Raji (cell line): ENCODE results near the gene GAS7.

Experiments
- POLR2A ChIP-seq: IDR thresholded peaks from 2 replicates; pipeline ENCODE4 v1.6.1; 2011; ENCODE audit warnings: low read depth, low read length, control low read depth; ENCODE audit not compliant: insufficient read depth

The GAS7 gene

DNA sequence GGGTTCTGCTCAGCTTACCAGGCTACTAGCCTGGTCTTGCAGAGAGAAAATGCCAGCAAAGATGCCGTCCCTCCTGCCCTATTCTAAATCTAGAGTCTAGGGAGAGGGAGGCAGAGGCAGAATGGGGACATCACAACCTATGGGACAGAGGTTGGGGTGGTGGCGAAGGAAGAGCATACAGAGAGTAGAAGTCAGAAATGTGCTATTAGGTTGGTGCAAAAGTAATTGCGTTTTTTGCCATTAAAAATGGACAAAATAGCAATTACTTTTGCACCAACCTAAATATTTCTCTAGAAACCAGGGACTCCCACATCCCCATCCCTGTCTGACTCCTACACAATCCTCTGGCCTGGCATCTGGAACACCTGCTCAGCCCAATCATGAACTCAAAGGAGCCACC is 127.7 kb downstream of the GAS7 start:
- TF ChIP-seq POLR2A: no peak

DNA sequence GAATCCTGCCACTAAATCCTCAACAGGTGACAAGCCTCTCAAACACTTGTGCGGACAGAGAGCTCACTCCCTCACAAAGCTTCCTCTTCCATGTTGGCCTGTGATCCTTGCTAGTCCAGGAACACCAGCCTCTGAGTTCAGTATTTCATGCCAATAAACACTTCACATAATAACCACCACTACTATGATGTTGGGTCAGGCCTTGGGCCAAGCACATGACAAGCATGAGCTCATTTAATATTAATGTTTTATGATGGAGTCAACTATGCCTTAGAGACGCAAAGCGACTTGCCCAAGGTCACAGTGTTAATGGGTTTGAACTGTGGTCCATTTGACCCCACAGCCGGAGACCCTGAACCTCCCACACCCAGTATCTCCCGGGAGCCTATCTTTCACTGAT is 129.1 kb downstream of the GAS7 start:
- no peak for TF ChIP-seq POLR2A

DNA sequence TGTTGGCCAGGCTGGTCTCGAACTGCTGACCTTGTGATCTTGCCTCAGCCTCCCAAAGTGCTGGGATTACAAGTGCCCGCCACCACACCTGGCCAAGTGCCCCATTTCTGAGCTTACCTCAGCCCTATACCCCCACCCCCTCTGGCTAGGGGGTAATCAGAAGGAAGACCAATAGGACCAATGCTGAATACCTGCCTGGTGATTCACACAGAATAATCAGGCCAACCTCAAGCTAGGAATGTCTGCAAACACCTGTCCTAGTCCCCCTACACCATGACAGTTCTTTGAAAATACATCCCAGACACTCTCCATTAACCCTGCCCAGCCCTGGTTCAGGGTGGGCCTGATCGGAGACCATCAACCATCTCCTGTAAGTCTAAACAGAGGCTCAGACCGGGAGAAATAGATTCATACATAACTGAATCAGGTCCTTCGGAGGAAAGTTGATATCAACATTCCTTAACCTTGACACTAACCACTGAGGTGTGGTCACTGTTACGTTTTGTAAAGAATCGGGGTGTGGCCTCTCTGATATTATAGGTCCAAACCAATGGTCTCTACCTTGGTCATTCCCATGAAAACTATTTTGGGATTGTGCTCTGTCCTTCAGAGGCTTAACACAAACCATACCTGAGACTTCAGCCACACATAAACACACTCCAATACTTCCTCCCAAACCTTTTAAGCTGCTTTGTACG is 130.8 kb downstream of the GAS7 start:
- TF ChIP-seq POLR2A: no peak

DNA sequence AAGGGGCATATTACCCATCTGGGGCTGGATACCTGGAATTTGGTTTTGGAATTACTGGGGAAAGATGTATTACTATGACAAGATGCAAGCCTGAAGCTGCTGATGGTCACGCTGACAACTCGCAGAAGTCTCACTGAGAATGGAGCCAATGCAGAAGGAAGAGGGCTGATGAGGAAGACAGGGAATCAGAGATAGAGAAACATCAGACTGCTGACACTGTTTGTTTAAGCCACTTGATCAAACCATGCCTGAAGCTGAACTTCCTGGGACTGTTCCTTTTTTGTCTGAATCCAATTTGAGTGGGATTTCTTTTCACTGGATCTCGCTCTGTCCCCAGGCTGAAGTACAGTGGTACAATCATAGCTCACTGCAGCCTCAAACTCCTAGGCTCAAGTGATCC is 133.9 kb downstream of the GAS7 start:
- TF ChIP-seq POLR2A: no peak

GRCh38 chr17:10063730-10064241 is 134.6 kb downstream of the GAS7 start:
- no peak for TF ChIP-seq POLR2A

DNA sequence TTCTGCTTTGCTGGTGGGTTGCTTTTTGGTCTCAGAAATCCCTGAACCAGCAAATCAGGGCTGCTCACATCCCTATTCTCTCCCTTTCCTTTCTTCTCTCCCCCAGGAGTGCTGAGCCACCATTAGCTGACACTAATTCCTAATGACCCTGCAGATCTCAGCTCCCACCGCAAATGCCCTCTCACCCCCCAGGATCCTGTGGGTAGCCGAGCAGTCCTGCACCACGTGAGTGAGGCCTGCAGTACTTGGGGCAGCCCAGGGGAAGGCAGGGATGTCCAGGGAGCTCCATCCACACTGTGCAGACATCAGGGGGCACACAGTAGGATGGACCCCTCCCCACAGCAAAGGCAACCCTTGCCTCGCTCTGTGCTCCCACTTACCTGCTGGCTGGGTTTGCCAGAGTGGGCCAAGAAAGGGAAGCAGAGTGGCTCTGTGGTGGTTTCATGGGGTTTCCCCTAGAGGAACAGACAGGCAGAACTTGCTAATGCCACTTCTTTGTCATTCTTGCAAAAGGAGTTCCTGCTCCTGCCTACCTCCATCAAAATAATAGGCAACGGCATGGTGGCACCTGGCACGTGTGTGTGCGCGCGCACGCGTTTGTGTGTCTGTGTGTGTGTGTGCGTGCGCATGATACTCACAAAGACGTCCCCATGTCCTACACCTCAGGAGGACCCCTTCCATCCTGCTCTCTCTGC is 135.6 kb downstream of the GAS7 start:
- no peak for TF ChIP-seq POLR2A

DNA sequence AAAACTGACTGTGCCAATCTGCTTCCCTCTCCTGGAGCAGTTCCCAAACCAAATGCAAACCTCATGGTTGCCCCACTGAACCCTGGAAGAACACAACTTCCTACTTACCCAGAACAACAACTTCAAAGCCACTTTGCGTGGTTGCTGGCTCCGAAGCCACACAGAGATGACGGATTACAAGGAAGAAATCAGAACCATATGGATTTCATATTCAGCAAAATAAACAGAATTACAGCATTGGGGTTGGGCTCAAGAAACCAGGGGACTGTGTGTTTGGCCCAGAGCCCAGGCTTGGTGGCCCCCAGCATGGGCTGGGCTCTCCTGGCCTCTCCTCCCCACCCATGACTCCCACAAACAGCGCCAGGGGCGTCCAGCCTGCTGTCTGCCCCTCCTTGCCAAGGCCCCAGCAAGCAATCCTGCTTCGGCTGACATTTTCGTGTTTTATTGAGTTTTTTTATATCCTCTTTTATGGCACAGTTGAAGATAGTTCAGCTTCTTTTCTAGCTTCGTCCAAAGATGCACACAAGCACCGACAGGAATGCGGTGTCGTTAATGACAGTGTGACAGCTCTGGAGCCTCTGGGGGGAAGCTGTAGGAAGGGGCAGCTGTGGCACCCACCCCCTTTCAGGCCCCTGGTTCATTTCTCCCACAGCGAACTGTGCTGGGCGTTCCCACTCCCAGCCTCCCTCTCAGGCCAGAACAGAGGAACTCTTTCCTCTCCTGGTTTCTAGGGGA is 137.1 kb downstream of the GAS7 start:
- no peak for TF ChIP-seq POLR2A

DNA sequence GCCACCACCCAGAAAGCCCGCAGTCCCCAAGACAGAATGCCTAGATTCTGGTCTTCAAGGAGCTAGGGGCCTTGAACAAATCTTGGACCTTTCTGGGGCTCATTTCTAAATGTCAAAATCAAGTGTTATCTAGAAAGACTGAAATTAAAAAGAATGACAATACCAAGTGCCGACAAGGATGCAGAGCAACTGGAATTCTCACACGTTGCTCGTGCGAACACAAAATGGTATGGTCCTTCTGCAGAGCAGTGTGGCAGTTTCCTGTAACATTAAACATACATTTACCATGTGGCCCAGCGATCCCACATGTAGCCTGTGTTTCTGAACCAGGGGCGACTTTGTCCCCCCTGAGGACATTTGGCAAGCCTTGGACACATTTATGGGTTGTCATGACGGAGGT is 137.9 kb downstream of the GAS7 start:
- no peak for TF ChIP-seq POLR2A

GRCh38 chr17:10059684-10060211 is 138.7 kb downstream of the GAS7 start:
- TF ChIP-seq POLR2A: no peak

- TF ChIP-seq POLR2A: peak; percentile 37
Measured at GRCh38 chr17:10058921-10059683, 139.3 kb downstream of the GAS7 start.

- no peak for TF ChIP-seq POLR2A
Measured at GRCh38 chr17:10055262-10055975, 143.0 kb downstream of the GAS7 start.

GRCh38 chr17:10053782-10054540 is 144.4 kb downstream of the GAS7 start:
- TF ChIP-seq POLR2A: no peak

DNA sequence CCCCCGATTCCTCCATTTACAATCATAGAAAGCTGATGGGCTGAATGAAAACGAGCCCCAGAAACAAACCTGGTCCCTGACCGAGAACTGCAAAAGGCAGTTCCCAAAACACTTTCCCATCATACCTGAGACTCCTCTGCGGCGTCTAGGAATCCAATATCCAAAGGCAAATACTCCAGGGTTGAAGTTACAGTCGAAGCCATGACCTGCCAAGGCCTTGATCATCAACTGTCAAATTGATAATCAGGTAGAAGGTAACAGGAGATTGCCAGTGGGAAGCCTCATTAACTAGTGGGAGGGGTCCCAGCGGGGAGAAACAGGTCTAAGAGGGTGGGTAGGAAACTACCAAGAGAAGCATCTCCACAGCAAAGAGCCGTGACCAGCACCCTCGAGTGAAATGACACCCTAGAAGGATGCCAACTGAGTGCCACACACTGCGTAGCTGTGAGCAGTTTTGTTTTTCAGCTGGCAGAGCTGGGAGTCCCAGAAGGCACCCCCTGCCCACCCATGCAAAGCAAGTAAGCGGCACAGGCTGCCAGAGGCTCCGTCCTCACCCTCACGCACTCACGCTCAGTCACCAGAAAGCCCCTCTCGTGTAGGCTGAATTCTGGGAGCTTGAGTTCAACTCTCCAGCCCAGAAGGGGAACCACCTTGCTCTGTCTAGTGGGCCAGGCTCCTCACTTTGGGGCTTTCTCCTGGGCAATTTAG is 146.1 kb downstream of the GAS7 start:
- no peak for TF ChIP-seq POLR2A
